ENCODE data around the gene DPEP1. TPM values are rescaled to one million over a fixed set of nuclear protein-coding genes. Genes with fewer than 3 reads are reported as not detected.
A peak's percentile ranks its signal among the peaks of the same experiment; 100 is the strongest.
"Not testable (repeated sequence)": the region's sequence is repeated elsewhere in the genome, so short reads cannot be mapped to it uniquely, and the experiment has no call there.

The DPEP1 gene
- total RNA-seq, 1 experiment from 2014 or later = 10.7 TPM

DNA sequence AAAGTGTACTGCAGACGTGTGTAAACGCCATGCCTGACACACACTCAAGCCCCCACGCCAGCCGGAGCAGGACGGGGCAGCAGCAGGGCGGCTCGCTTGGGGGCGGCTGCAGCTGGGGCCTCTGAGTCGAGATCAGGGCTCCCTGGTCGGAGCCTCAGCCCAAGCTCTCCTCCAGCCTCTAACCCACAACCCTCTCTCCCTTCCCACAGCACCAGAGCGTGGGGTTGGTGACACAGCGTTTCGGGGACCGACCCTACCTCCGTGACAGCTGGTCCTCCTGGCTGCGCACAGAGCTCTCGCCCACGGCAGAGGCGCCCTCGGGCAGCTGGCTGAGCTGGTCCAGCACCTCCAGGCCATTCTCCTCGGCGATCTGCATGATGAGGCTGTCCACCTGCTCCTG is 32.8 kb downstream of the DPEP1 start:
- Histone ChIP-seq H3K4me3 (no peak overlapping the region), H3K27ac (no peak overlapping the region), H3K4me1 (replicated peaks) (no peaks in the 10 kb centered on the region), H3K27me3 (replicated peaks) (no peaks in the 10 kb centered on the region), H3K9me3 (replicated peaks) (no peaks in the 10 kb centered on the region), H3K36me3 (peaks cover 47% of the 10 kb centered on the region)
- no peak for DNase-seq (ENCODE audit: low read depth in 1 of 2, low spot score in 2 of 2)

DNA sequence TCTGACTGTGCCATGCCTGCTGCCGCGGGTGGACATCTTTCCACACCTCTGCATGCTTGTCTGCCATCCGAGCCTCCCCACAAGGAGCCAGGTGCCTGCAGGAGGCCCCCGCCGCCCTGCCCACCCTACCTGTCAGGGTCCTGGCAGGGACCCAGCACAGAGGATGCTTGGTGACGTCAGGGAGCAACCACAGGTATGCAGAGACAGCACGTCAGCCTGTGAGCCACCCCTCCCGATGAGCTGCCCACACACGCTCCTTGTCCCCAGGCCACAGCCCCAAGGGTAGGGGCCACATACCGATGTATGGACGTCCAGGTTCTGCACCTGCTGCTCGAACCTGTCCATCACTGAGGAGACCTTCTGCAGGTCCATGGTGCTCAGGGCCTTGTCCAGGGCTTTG is 33.5 kb downstream of the DPEP1 start:
- peaks cover 53% of the 10 kb centered on the region for H3K36me3 ChIP-seq
- no peaks in the 10 kb centered on the region for H3K27me3 ChIP-seq (replicated peaks)
- H3K4me3 ChIP-seq = no peak overlapping the region
- DNase-seq (ENCODE audit: low read depth in 1 of 2, low spot score in 2 of 2) = no peak
- no peaks in the 10 kb centered on the region for H3K9me3 ChIP-seq (replicated peaks)
- no peaks in the 10 kb centered on the region for H3K4me1 ChIP-seq (replicated peaks)
- no peak overlapping the region for H3K27ac ChIP-seq

DNA sequence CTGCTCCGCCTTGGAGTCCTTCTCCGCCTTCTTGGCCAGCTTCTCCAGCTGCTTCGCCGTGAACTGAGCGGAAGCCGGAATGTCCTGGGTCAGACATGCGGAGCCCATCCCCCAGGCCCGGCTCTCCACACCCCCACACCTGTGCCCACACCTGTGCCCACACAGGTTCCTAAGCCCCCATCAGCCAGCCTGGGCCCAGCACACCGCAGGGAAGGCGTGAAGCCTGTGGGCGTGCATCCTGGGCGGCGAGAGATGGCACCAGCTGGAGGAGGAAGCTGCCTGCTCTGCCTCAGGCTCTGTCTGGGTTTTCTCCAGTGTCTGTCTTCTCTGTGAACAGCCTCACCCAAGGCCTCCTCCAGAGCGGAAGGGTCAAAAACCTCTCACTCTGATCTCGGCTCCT is 38.1 kb downstream of the DPEP1 start:
- no peaks in the 10 kb centered on the region for H3K9me3 ChIP-seq (replicated peaks)
- peaks cover 47% of the 10 kb centered on the region for H3K36me3 ChIP-seq
- no peaks in the 10 kb centered on the region for H3K27me3 ChIP-seq (replicated peaks)
- DNase-seq (ENCODE audit: low read depth in 1 of 2, low spot score in 2 of 2) = no peak
- no peak overlapping the region for H3K27ac ChIP-seq
- H3K4me1 ChIP-seq (replicated peaks) = peaks cover 6% of the 10 kb centered on the region
- H3K4me3 ChIP-seq = no peak overlapping the region

GRCh38 chr16:89653656-89654295 is 40.3 kb downstream of the DPEP1 start:
- Histone ChIP-seq H3K36me3 (peaks cover 52% of the 10 kb centered on the region), H3K27me3 (replicated peaks) (no peaks in the 10 kb centered on the region), H3K27ac (no peak overlapping the region), H3K4me3 (no peak overlapping the region), H3K4me1 (replicated peaks) (peaks cover 11% of the 10 kb centered on the region), H3K9me3 (replicated peaks) (no peaks in the 10 kb centered on the region)
- no peak for DNase-seq (ENCODE audit: low read depth in 1 of 2, low spot score in 2 of 2)

GRCh38 chr16:89655062-89655643 is 41.7 kb downstream of the DPEP1 start:
- no peaks in the 10 kb centered on the region for H3K27me3 ChIP-seq (replicated peaks)
- no peak for DNase-seq (ENCODE audit: low read depth in 1 of 2, low spot score in 2 of 2)
- no peak overlapping the region for H3K4me3 ChIP-seq
- peaks cover 61% of the 10 kb centered on the region for H3K36me3 ChIP-seq
- H3K9me3 ChIP-seq (replicated peaks) = no peaks in the 10 kb centered on the region
- peaks cover 13% of the 10 kb centered on the region for H3K4me1 ChIP-seq (replicated peaks)
- H3K27ac ChIP-seq = no peak overlapping the region

GRCh38 chr16:89656435-89657121 is 43.1 kb downstream of the DPEP1 start:
- H3K27ac ChIP-seq = no peak overlapping the region
- no peak for DNase-seq (ENCODE audit: low read depth in 1 of 2, low spot score in 2 of 2)
- peaks cover 13% of the 10 kb centered on the region for H3K4me1 ChIP-seq (replicated peaks)
- no peaks in the 10 kb centered on the region for H3K9me3 ChIP-seq (replicated peaks)
- H3K27me3 ChIP-seq (replicated peaks) = no peaks in the 10 kb centered on the region
- H3K36me3 ChIP-seq = peaks cover 61% of the 10 kb centered on the region
- peak overlapping the region; percentile 91 for H3K4me3 ChIP-seq

DNA sequence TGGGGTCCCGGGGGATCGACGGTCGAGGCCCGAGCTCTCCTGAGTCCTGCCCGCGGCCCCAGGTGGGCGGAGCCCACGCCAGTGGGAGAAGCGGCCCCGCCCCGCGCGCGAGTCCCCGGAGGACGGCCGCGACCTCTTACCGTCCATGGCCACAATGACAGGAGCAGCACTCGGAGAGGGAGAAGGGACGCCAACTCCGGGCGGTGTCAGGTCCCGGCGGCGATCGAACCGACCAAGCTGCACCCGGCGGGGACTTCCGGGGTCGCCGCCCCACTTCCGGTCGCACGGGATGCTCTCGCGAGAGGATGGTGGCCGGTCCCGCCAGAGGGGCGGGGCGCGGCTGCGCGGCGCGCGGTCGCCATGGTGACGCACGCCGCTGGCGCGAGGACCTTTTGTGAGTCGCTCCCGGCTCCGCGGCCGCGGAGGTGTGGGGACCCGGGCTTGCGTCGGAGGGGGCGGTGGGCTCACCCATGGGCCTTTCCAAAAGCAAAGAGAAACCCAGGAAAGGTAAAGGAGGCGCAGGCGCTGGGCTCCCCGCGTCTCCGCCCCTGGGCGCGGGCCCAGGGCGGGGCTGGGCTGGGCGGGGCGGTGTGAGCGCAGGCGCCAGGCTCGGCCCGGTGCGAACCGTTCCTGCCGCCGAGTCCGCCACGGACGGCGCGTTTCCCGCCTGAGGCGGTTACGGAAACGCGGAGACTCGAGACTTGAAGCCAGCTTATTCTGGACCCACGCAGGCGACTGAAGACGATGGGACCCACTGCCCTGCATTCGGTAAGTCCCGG is 44.2 kb downstream of the DPEP1 start, which contains the start of the genes CHMP1A and SPATA33:
TSS of gene CHMP1A (minus strand) at position 267 of the 779 bp plus-strand sequence. CDS start at position 147, 120 bp downstream.
TSS of gene SPATA33 (plus strand) at position 395 of the 779 bp plus-strand sequence. CDS start at position 471, 76 bp downstream.
- Histone ChIP-seq H3K36me3 (peaks cover 64% of the 10 kb centered on the region), H3K9me3 (replicated peaks) (no peaks in the 10 kb centered on the region), H3K4me1 (replicated peaks) (peaks cover 13% of the 10 kb centered on the region), H3K4me3 (peak within 1 kb of the TSS; percentile 91), H3K27ac (peak within 1 kb of the TSS; percentile 63), H3K27me3 (replicated peaks) (no peaks in the 10 kb centered on the region)
- DNase-seq (ENCODE audit: low read depth in 1 of 2, low spot score in 2 of 2) = peak; percentile 92 to 96

DNA sequence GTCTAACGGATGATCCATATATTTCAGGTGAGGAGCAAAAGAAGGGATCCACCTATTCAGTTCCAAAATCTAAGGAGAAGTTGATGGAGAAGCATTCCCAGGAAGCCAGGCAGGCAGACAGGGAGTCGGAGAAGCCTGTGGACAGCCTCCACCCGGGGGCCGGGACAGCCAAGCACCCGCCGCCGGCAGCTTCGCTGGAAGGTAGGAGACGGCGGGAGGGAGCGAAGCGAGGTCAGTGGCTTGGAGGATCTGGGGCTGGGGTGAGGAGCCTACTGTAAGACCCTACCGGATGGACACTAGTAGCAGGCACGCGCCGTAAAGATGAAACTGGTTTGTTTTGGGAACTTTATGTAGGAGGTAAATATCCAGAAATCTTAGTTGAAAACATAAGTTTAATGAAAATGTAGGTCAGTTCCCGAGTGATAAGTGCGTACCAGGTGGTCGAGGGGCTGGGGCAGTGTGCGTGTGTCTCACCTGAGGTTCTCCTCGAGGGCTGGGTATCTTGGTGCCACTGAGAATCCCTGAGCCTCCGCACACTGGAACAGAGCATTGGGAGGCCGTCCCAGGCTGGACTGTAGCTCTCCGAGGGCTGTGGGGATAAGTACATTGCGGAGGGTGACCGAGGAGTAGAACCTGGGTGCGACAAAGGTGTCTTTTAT is 44.9 kb downstream of the DPEP1 start:
- Histone ChIP-seq H3K4me3 (peak overlapping the region; percentile 91), H3K27me3 (replicated peaks) (no peaks in the 10 kb centered on the region), H3K36me3 (peaks cover 67% of the 10 kb centered on the region), H3K9me3 (replicated peaks) (no peaks in the 10 kb centered on the region), H3K4me1 (replicated peaks) (peaks cover 13% of the 10 kb centered on the region), H3K27ac (peak overlapping the region; percentile 63)
- peak in 1 of 2 experiments; percentile 60 for DNase-seq (ENCODE audit: low read depth in 1 of 2, low spot score in 2 of 2)

DNA sequence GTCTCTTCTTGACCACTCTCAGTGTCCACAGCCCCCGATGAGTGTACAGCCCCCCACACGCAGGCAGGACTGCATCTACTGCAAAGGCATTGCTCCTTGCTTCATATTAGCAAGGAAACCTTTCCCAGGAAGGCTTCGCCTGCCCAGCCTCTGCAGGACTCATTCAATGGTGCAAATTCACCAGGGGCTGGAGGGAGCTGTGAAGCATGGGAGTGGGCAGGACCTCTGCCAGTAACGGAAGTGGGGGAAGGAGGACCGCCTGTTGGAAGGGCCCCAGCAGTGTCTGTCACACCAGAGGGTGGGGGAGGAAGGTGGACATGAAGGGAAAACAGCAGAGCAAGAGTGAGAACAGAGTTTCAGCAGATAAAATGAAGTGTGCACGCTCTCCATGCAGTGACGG is 46.7 kb downstream of the DPEP1 start:
- no peak overlapping the region for H3K4me3 ChIP-seq
- H3K27ac ChIP-seq = no peak overlapping the region
- peaks cover 13% of the 10 kb centered on the region for H3K4me1 ChIP-seq (replicated peaks)
- DNase-seq (ENCODE audit: low read depth in 1 of 2, low spot score in 2 of 2) = no peak
- no peaks in the 10 kb centered on the region for H3K27me3 ChIP-seq (replicated peaks)
- peaks cover 76% of the 10 kb centered on the region for H3K36me3 ChIP-seq
- H3K9me3 ChIP-seq (replicated peaks) = no peaks in the 10 kb centered on the region

- Histone ChIP-seq H3K9me3 (replicated peaks) (no peaks in the 10 kb centered on the region), H3K4me3 (no peak overlapping the region), H3K27ac (no peak overlapping the region), H3K4me1 (replicated peaks) (peaks cover 11% of the 10 kb centered on the region), H3K27me3 (replicated peaks) (no peaks in the 10 kb centered on the region), H3K36me3 (peaks cover 70% of the 10 kb centered on the region)
- DNase-seq (ENCODE audit: low read depth in 1 of 2, low spot score in 2 of 2) = no peak
These were observed 47.8 kb downstream of the DPEP1 start for GRCh38 chr16:89661215-89661614.

DNA sequence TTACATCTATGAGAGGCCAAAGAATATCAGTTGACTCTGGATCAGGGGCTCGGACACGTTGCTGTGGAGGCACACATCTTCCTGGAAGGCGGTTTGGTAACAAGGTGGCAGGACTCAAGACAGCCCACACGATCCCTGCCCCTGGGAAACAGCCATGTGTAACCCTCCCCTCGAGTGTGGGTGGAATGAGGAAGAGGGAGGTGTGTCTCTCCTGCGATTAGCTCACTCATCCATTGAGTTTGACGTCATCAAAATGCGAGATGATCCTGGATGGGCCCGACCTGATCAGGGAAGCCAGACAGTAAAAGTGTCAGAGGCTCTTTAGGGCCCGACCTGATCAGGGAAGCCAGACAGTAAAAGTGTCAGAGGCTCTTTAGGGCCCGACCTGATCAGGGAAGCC is 50.8 kb downstream of the DPEP1 start:
- not testable (repeated sequence) for H3K9me3 ChIP-seq (replicated peaks); H3K27ac ChIP-seq; DNase-seq (ENCODE audit: low read depth in 1 of 2, low spot score in 2 of 2); H3K4me1 ChIP-seq (replicated peaks); H3K27me3 ChIP-seq (replicated peaks); H3K4me3 ChIP-seq
- H3K36me3 ChIP-seq = peaks cover 53% of the 10 kb centered on the region

- H3K27me3 ChIP-seq (replicated peaks); H3K4me1 ChIP-seq (replicated peaks); H3K9me3 ChIP-seq (replicated peaks); H3K27ac ChIP-seq; H3K4me3 ChIP-seq: not testable (repeated sequence)
- peaks cover 26% of the 10 kb centered on the region for H3K36me3 ChIP-seq
- peak in 1 of 2 experiments; percentile 30 for DNase-seq (ENCODE audit: low read depth in 1 of 2, low spot score in 2 of 2)
These were observed 53.6 kb downstream of the DPEP1 start for GRCh38 chr16:89667000-89667399.

GRCh38 chr16:89667633-89668032 is 54.2 kb downstream of the DPEP1 start:
- Histone ChIP-seq H3K27me3 (replicated peaks) (no peaks in the 10 kb centered on the region), H3K4me1 (replicated peaks) (no peaks in the 10 kb centered on the region), H3K36me3 (peaks cover 21% of the 10 kb centered on the region), H3K4me3 (no peak overlapping the region), H3K9me3 (replicated peaks) (no peaks in the 10 kb centered on the region), H3K27ac (no peak overlapping the region)
- no peak for DNase-seq (ENCODE audit: low read depth in 1 of 2, low spot score in 2 of 2)

All from SJSA1 (cell line).